GM23338 (cell line): ENCODE measurements around the gene EFCAB13.

Source experiments
- CTCF ChIP-seq, 2 experiments: fragments of 200-600 bp in 1 of 2; sonication (generic) in 1 of 2; conservative IDR thresholded peaks; 2 replicates each; pipeline versions ENCODE4 v1.5.1 to v1.6.1; 2016 to 2017; ENCODE audit warnings: antibody characterized with exemption in 2 of 2, low read depth in 2 of 2, mild to moderate bottlenecking in 2 of 2, moderate library complexity in 1 of 2
- ZNF114 ChIP-seq: fragments of 250-450 bp; sonication (Bioruptor Pico); IDR thresholded peaks from 2 replicates; pipeline ENCODE4 v1.5.0; 2020; ENCODE audit warnings: mild to moderate bottlenecking, moderate library complexity

DNA sequence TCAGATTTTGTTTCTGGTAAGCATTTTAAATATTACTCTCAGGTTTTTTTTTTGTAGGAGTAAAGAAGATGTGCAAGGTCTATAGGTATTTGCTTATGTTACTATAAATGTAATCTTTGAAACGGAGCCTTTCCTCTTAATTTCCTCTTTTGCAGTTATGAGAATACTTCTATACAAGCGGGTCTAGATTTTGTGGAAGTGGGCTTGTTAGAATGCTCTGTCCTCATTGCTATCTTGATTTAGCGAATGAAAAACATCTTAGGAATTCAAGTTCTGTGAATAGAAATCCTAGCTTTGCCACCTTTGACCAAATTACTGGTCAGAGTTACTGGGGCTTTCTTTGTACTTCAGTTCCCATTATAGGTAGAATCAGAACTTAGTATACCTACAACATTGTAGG is 80.3 kb downstream of the EFCAB13 start:
- TF ChIP-seq CTCF (conservative IDR thresholded peaks at IDR 0.05; ENCODE audit: low read depth in 2 of 2) (no peak), ZNF114 (CRISPR knock-in tag) (no peak)
